IPS-NIHi7 (cell line): ENCODE data around the gene PHF12.
"Not testable (repeated sequence)": the region's sequence is repeated elsewhere in the genome, so short reads cannot be mapped to it uniquely, and the experiment has no call there.

Experiments
- DNase-seq: peaks from one replicate; pipeline ENCODE4 v3.0.0; 2012; ENCODE audit warnings: mixed read lengths; ENCODE audit errors: extremely low spot score

Gene PHF12

GRCh38 chr17:28883967-28884702, 67.2 kb downstream of the PHF12 start:
- DNase-seq: no peak

- no peak for DNase-seq
These were observed 69.0 kb downstream of the PHF12 start for GRCh38 chr17:28882154-28882895.

GRCh38 chr17:28881533-28882056, 69.7 kb downstream of the PHF12 start:
- no peak for DNase-seq

- no peak for DNase-seq
These were observed 70.8 kb downstream of the PHF12 start for GRCh38 chr17:28880572-28880945.

- no peak for DNase-seq
These were observed 71.3 kb downstream of the PHF12 start for GRCh38 chr17:28879886-28880571.

- peak; percentile 96 for DNase-seq
These were observed 72.3 kb downstream of the PHF12 start for GRCh38 chr17:28878981-28879380.

GRCh38 chr17:28878158-28878910, 73.0 kb downstream of the PHF12 start:
- no peak for DNase-seq

- not testable (repeated sequence) for DNase-seq
These were observed 74.1 kb downstream of the PHF12 start for GRCh38 chr17:28877150-28877711.

- no peak for DNase-seq
These were observed 75.3 kb downstream of the PHF12 start for GRCh38 chr17:28875848-28876550.

- no peak for DNase-seq
These were observed 76.6 kb downstream of the PHF12 start for GRCh38 chr17:28874750-28875149.

GRCh38 chr17:28873839-28874238, 77.5 kb downstream of the PHF12 start:
- no peak for DNase-seq

- DNase-seq: no peak
These were observed 80.2 kb downstream of the PHF12 start for GRCh38 chr17:28871056-28871579.

- DNase-seq: no peak
These were observed 84.0 kb downstream of the PHF12 start for GRCh38 chr17:28867276-28867675.

GRCh38 chr17:28865946-28866752, 85.2 kb downstream of the PHF12 start:
- no peak for DNase-seq

GRCh38 chr17:28864991-28865849, 86.1 kb downstream of the PHF12 start:
- DNase-seq: no peak

- no peak for DNase-seq
These were observed 87.4 kb downstream of the PHF12 start for GRCh38 chr17:28863953-28864352.

- DNase-seq: no peak
These were observed 88.8 kb downstream of the PHF12 start for GRCh38 chr17:28862561-28862960.

- DNase-seq: peak; percentile 42
These were observed 89.7 kb downstream of the PHF12 start for GRCh38 chr17:28861393-28862203.
